Lower lobe of right lung (tissue), 2 donors: ENCODE measurements around the gene POFUT2. TPM values are rescaled to one million over a fixed set of nuclear protein-coding genes. Genes with fewer than 3 reads are reported as not detected.

Experiments used
- ATAC-seq, 2 donors: fragments of 200-7000 bp; cut with Tn5 transposase; one replicate each; pipeline ENCODE4 v1.9.1; 2020 to 2022; ENCODE audit warnings: mild to moderate bottlenecking in 2 of 2, moderate library complexity in 2 of 2
- DNase-seq: peaks from one replicate; pipeline ENCODE4 v3.0.0-alpha.2; 2020
- H3K27ac ChIP-seq: fragments of 200-600 bp; one replicate; pipeline ENCODE4 v1.8.0; 2022
- H3K27me3 ChIP-seq: fragments of 200-600 bp; one replicate; pipeline ENCODE4 v1.8.0; 2022; ENCODE audit warnings: low read depth
- H3K36me3 ChIP-seq: fragments of 200-600 bp; one replicate; pipeline ENCODE4 v1.8.0; 2022; ENCODE audit warnings: mild to moderate bottlenecking
- H3K4me1 ChIP-seq: fragments of 200-600 bp; one replicate; pipeline ENCODE4 v1.8.0; 2022
- H3K4me3 ChIP-seq: fragments of 200-600 bp; one replicate; pipeline ENCODE4 v1.8.0; 2022; ENCODE audit warnings: mild to moderate bottlenecking
- H3K9me3 ChIP-seq: fragments of 200-600 bp; one replicate; pipeline ENCODE4 v1.8.0; 2022
- intact Hi-C: fragments of 100-400 bp; cut with DNase I; formaldehyde crosslinking; loops from one replicate; pipeline ENCODE4 v1.11.0; 2022
- total RNA-seq: library from RNA; stranded (reverse); fragmentation: NEBNext Ultra II Directional; extraction: Animal tissue kit (Norgen Biotek cat#: 25700); gene quantifications from one replicate; pipeline ENCODE4 v1.2.1, GENCODE V29; 2021
- TF ChIP-seq, protein P1 (sequence below): fragments of 200-600 bp; IDR thresholded peaks from one replicate; pipeline ENCODE4 v1.8.0; 2022; ENCODE audit warnings: antibody characterized with exemption, mild to moderate bottlenecking
- donor health status: DM: no; HTN: yes; CAD: no; lungs with severe emphysema.

Gene POFUT2
- total RNA-seq, 1 donor from 2014 or later, result 29.1 TPM

DNA sequence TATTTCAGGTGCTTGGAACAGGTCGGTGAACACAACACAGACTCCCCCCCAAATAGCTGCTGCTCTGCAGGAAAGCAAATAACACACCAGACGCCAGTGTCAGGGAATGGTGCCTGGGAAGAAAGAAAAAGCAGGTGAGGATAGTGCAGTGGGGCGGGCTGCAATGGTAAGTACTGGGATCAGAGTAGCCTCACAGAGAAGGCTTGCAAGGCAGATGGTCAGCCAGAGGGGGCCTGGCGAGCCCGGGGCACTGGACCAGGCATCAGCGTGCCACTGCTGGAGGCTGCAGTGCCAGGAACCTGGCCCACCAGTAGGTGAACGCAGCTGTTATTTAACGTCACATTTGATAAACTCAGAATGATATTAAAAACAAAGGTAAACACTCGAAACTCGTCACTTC lies 60.0 kb downstream of the POFUT2 start:
- peak in 1 of 2 donors; percentile 4 for ATAC-seq
- Histone ChIP-seq H3K4me1 (peaks cover 5% of the 10 kb centered on the region), H3K36me3 (peaks cover 12% of the 10 kb centered on the region), H3K27me3 (no peaks in the 10 kb centered on the region), H3K27ac (no peak overlapping the region), H3K9me3 (no peaks in the 10 kb centered on the region), H3K4me3 (no peak overlapping the region)
- DNase-seq, result no peak
- TF ChIP-seq, protein P1, sequence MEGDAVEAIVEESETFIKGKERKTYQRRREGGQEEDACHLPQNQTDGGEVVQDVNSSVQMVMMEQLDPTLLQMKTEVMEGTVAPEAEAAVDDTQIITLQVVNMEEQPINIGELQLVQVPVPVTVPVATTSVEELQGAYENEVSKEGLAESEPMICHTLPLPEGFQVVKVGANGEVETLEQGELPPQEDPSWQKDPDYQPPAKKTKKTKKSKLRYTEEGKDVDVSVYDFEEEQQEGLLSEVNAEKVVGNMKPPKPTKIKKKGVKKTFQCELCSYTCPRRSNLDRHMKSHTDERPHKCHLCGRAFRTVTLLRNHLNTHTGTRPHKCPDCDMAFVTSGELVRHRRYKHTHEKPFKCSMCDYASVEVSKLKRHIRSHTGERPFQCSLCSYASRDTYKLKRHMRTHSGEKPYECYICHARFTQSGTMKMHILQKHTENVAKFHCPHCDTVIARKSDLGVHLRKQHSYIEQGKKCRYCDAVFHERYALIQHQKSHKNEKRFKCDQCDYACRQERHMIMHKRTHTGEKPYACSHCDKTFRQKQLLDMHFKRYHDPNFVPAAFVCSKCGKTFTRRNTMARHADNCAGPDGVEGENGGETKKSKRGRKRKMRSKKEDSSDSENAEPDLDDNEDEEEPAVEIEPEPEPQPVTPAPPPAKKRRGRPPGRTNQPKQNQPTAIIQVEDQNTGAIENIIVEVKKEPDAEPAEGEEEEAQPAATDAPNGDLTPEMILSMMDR, result no peak
- intact Hi-C loops, result no loop called here

DNA sequence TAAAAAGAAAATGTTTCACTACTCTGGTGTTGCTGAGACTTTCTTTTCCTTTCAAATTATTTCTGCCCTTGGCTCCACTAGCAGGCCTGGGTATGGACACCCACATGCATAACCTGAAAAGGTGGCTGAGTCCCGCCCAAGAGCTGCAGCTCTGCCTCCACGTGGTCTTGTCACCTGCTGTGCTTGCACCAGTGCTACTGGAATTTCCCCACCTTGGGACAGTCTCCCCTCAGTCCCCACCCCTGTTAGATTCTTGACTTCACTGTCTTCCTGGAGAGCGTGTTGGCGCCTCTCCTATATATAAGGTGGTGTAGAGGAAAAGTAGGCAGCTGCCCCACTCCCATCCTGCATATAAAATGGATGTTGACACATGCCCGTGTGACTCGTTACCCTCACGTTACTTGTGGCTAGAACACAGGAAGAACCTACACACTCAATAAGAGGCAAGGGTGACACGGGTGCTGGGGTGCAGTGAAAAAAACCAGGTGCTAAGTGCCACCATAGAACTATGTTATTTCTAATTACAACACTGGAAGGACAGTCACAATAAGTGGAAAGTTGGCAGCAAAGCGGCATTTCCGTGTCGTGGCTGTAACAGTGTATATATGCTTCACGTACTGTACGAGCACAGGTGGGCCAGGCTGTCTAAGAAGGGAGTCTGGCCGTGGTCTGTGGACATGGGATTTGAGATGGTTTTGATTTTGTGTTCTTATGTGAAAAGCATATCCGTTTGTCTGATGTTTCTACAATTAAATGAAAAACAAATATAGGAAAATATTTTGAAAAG lies 61.0 kb downstream of the POFUT2 start:
- Histone ChIP-seq H3K27me3 (no peaks in the 10 kb centered on the region), H3K27ac (no peak overlapping the region), H3K9me3 (no peaks in the 10 kb centered on the region), H3K4me1 (peaks cover 5% of the 10 kb centered on the region), H3K4me3 (no peak overlapping the region), H3K36me3 (peaks cover 22% of the 10 kb centered on the region)
- TF ChIP-seq, protein P1, result no peak
- DNase-seq, result no peak
- intact Hi-C loops, result no loop called here
- no peak for ATAC-seq

- Histone ChIP-seq H3K4me3 (no peak overlapping the region), H3K27ac (no peak overlapping the region), H3K9me3 (no peaks in the 10 kb centered on the region), H3K4me1 (peaks cover 5% of the 10 kb centered on the region), H3K36me3 (peaks cover 31% of the 10 kb centered on the region), H3K27me3 (no peaks in the 10 kb centered on the region)
- no peak for DNase-seq
- TF ChIP-seq, protein P1, result no peak
- intact Hi-C loops, result no loop called here
- no peak for ATAC-seq
Measured at GRCh38 chr21:45225741-45226327, 61.9 kb downstream of the POFUT2 start.

DNA sequence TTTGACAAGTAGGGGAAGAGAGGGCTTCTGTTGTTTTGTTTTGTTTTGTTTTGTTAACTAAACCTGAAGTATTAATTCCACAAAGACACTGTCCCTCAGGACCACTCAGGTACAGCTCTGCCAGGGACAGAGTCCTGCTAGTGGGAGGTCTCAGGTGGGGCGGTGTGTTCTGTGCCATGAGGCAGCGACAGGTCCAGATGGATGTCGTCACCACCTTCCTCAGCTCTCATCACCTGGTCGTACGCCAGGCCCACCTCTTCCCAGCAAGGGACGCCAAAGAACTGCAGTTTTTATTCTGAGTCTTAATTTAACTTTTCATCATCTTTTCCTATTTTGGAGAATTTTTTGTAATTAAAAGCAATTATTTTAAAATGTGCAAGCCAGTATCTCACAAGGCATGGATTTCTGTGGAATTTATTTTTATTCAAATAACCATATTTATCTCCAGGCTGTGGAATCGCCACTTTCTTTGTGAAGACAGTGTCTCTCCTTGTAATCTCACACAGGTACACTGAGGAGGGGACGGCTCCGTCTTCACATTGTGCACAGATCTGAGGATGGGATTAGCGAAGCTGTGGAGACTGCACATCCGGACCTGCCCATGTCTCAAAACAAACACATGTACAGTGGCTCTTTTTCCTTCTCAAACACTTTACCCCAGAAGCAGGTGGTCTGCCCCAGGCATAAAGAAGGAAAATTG lies 62.5 kb downstream of the POFUT2 start:
- intact Hi-C loops, result no loop called here
- no peak for DNase-seq

More for the DNA sequence above, 62.5 kb downstream of the POFUT2 start:
- ATAC-seq, result no peak
- H3K36me3 ChIP-seq, result peaks cover 38% of the 10 kb centered on the region
- no peaks in the 10 kb centered on the region for H3K9me3 ChIP-seq
- no peaks in the 10 kb centered on the region for H3K27me3 ChIP-seq
- TF ChIP-seq, protein P1, result no peak
- H3K4me3 ChIP-seq, result no peak overlapping the region
- peaks cover 5% of the 10 kb centered on the region for H3K4me1 ChIP-seq
- H3K27ac ChIP-seq, result no peak overlapping the region
